Stimulated activated CD8-positive, alpha-beta memory T cell treated with anti-CD3 and anti-CD28 coated beads, Interleukin-7, amount 100 ng/mL, for 4 hours (primary cell): ENCODE data around the gene TEKT5.
"Not testable (repeated sequence)": the region's sequence is repeated elsewhere in the genome, so short reads cannot be mapped to it uniquely, and the experiment has no call there.

ENCODE experiments used
- DNase-seq, 2 donors: peaks; one replicate each; pipeline ENCODE4 v3.0.0-alpha.2; 2020; ENCODE audit warnings: low read depth in 2 of 2

TEKT5 gene

DNA sequence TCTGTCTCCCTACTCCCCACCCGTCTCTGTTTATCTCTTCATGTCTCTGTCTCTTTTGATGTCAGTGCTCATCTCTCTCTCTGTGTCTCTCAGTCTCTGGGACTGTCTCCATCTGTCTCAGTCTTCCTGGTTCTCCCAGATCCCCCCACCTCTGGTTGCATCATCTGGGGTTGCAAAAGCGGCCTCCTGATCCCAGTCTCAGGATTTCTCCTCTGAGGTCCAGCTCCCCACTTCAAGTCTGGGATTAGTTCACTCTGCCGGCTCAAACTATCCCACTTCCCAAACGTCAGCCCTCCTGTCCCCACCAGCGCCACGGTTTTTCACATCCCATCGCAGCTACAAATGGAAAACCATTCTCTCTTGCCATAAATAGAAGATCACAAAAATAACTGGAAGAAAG lies 9.0 kb downstream of the TEKT5 start:
- no peak for DNase-seq

- DNase-seq, result no peak
Measured at GRCh38 chr16:10684511-10685151, 10.1 kb downstream of the TEKT5 start.

GRCh38 chr16:10683170-10683569 lies 11.6 kb downstream of the TEKT5 start:
- no peak for DNase-seq

DNA sequence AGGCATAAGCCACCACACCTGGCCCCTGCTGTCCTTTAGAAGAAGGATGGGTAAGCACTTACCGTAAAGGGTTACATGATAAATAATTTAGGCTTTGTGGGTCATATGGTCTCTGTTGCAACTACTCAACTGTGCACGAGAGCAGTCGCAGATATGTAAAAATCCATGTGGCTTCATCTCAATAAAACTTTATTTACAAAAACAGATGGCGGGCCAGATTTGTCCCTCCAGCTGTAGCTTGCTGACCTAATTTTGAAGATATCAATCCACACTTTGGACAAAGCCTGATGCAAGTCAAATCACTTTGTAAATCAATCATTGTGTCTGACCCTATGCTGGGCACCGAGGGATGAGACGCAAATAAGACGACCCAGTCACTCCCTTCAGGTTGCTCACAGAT lies 12.1 kb downstream of the TEKT5 start:
- no peak for DNase-seq

- no peak for DNase-seq
Measured at GRCh38 chr16:10681310-10682308, 13.1 kb downstream of the TEKT5 start.

GRCh38 chr16:10679921-10680320 lies 14.8 kb downstream of the TEKT5 start:
- no peak for DNase-seq

DNA sequence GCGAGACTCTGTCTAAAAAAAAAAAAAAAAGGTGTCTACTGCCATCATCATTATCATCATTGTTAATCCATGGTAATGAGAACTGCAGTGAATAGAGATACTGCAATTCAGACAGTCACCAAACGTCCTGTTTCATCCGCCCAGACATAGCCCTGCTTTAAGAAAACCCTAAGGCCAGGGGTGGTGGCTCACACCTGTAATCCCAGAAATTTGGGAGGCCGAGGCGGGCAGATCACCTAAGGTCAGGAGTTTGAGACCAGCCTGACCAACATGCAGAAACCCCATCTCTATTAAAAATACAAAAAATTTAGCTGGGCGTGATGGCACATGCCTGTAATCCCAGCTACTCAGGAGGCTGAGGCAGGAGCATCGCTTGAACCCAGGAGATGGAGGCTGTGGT lies 15.3 kb downstream of the TEKT5 start:
- not testable (repeated sequence) for DNase-seq

DNA sequence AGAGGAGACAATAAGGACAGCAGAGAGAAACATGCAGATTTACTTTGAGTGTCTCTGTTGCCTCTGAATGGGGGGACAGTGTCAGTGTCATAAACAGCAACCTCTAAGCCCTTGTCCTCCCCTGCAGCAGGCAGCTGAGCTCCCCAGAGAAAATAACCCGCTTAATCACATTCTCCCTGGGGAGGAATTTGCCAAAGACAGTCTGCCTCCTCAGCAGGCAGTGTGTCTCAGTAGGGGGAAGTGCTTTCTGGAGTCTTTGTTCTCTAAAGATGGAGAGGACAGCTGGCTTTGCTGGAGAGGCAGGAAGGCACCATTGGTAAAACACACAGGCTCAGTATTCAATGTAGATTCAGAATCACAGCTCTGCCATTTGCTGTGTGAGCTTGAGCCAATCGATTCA lies 16.1 kb downstream of the TEKT5 start:
- no peak for DNase-seq

DNA sequence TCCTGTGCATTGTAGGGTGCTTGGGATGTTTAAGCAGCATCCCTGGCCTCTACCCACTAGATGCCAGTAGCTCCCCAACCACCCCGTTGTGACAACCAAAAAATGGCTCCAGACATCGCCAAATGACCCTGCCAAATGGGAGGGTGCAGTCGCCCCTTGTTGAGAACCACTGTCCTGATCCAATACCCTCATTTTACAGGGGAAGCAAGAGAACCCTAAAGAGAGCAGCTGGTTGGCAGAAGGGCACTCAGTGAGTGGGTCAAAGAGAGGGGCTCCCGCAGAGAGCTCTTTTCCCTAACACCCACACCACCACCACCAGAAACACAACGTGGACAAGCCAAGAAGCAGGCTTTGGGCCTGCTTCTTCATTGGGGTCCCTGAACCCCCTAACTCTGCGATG lies 18.4 kb downstream of the TEKT5 start:
- DNase-seq, result no peak

GRCh38 chr16:10675861-10676260 lies 18.9 kb downstream of the TEKT5 start:
- no peak for DNase-seq

GRCh38 chr16:10675216-10675615 lies 19.5 kb downstream of the TEKT5 start:
- no peak for DNase-seq

- DNase-seq, result no peak
Measured at GRCh38 chr16:10671729-10672128, 23.0 kb downstream of the TEKT5 start.

GRCh38 chr16:10669791-10670190 lies 24.9 kb downstream of the TEKT5 start:
- no peak for DNase-seq

GRCh38 chr16:10668322-10669045 lies 26.2 kb downstream of the TEKT5 start:
- DNase-seq, result no peak

DNA sequence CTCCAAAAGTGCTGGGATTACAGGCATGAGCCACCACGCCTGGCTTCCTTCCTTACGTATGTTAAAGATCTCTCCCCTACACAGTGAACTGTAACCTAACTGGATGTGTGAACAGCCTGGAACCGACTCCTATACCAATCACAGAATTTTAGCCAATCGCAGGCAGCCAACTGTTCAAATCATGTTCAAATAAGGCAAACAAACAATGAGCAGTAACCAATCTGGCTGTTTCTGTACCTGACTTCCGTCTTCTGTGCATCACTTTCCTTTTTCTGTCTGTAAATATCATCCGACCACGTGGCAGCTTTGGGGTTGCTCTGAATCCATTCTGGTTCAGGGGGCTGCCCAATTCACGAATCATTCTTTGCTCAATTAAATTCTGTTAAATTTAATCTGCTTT lies 27.5 kb downstream of the TEKT5 start:
- no peak for DNase-seq

- no peak for DNase-seq
Measured at GRCh38 chr16:10666291-10666690, 28.4 kb downstream of the TEKT5 start.

GRCh38 chr16:10665166-10665565 lies 29.6 kb downstream of the TEKT5 start:
- DNase-seq, result no peak

DNA sequence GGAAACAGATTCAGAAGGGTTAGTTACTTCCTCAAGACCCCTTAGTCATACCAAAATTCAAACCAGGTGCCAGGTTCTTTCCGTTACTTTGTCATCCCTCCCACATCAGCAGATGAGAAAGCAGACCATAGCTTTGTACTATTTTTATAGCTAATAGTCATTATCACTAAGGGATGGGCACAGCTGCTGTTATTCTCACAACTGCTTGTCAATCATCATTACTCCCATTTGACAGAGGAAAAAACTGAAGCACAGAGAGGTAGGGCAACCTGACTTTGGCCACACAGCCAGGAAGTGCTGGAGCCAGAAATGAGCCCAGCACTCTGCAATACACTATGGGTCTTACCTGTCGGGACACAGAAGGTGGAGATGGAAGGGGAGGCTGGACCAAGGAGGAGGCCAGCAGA lies 30.0 kb downstream of the TEKT5 start:
- DNase-seq, result no peak

GRCh38 chr16:10663744-10664143 lies 31.0 kb downstream of the TEKT5 start:
- no peak for DNase-seq

- no peak for DNase-seq
Measured at GRCh38 chr16:10663146-10663545, 31.6 kb downstream of the TEKT5 start.

- DNase-seq, result no peak
Measured at GRCh38 chr16:10662212-10662611, 32.5 kb downstream of the TEKT5 start.

- DNase-seq, result no peak
Measured at GRCh38 chr16:10661737-10662136, 33.0 kb downstream of the TEKT5 start.
